Measurements from ENCODE around the gene TADA3.
A peak's percentile ranks its signal among the peaks of the same experiment; 100 is the strongest.

TADA3 gene

GRCh38 chr3:9760779-9761505 lies 31.3 kb downstream of the TADA3 start:
- no peak for DNase-seq

GRCh38 chr3:9757427-9757826 lies 34.8 kb downstream of the TADA3 start:
- DNase-seq, result no peak

GRCh38 chr3:9754678-9755077 lies 37.6 kb downstream of the TADA3 start:
- DNase-seq, result no peak

- no peak for DNase-seq
Measured at GRCh38 chr3:9750556-9751411, 41.5 kb downstream of the TADA3 start.

GRCh38 chr3:9749645-9750555 lies 42.4 kb downstream of the TADA3 start, which contains the start of gene OGG1:
OGG1 (plus strand) TSS chr3:9749952; CDS start chr3:9750287, 335 bp downstream.
- DNase-seq, result peak; percentile 98

- DNase-seq, result no peak
Measured at GRCh38 chr3:9749296-9749644, 43.0 kb downstream of the TADA3 start.

GRCh38 chr3:9748031-9748430 lies 44.2 kb downstream of the TADA3 start:
- no peak for DNase-seq

GRCh38 chr3:9747267-9747666 lies 45.0 kb downstream of the TADA3 start:
- DNase-seq, result no peak

GRCh38 chr3:9746330-9746729 lies 45.9 kb downstream of the TADA3 start:
- DNase-seq, result no peak

- DNase-seq, result no peak
Measured at GRCh38 chr3:9745521-9745920, 46.8 kb downstream of the TADA3 start.

GRCh38 chr3:9744162-9744561 lies 48.1 kb downstream of the TADA3 start:
- no peak for DNase-seq

GRCh38 chr3:9743548-9743947 lies 48.7 kb downstream of the TADA3 start:
- DNase-seq, result no peak

- no peak for DNase-seq
Measured at GRCh38 chr3:9742560-9742959, 49.7 kb downstream of the TADA3 start.

GRCh38 chr3:9739181-9739580 lies 53.1 kb downstream of the TADA3 start:
- DNase-seq, result no peak

- no peak for DNase-seq
Measured at GRCh38 chr3:9736831-9737230, 55.4 kb downstream of the TADA3 start.

GRCh38 chr3:9732740-9733115 lies 59.5 kb downstream of the TADA3 start:
- DNase-seq, result no peak

- no peak for DNase-seq
Measured at GRCh38 chr3:9732080-9732739, 60.1 kb downstream of the TADA3 start.

GRCh38 chr3:9731206-9732079 lies 60.8 kb downstream of the TADA3 start, which contains the start of gene BRPF1:
BRPF1 (plus strand) TSS chr3:9731735; CDS start chr3:9734141, 2,406 bp downstream.
- peak; percentile 100 for DNase-seq

GRCh38 chr3:9730657-9731205 lies 61.5 kb downstream of the TADA3 start:
- no peak for DNase-seq
